ENCODE measurements around the gene ADCY6.
A peak's percentile ranks its signal among the peaks of the same experiment; 100 is the strongest.

Gene ADCY6

GRCh38 chr12:48815126-48816110 lies 26.5 kb upstream of the ADCY6 start:
- no peak for DNase-seq

- peak; percentile 73 for DNase-seq
These were observed 25.6 kb upstream of the ADCY6 start for GRCh38 chr12:48814262-48815125.

- no peak for DNase-seq
These were observed 24.8 kb upstream of the ADCY6 start for GRCh38 chr12:48813465-48814261.

GRCh38 chr12:48812389-48812788 lies 23.5 kb upstream of the ADCY6 start:
- no peak for DNase-seq

- DNase-seq, result no peak
These were observed 22.7 kb upstream of the ADCY6 start for GRCh38 chr12:48811437-48812090.

- no peak for DNase-seq
These were observed 22.1 kb upstream of the ADCY6 start for GRCh38 chr12:48810903-48811431.

GRCh38 chr12:48807981-48808380 lies 19.1 kb upstream of the ADCY6 start:
- DNase-seq, result no peak

- no peak for DNase-seq
These were observed 14.8 kb upstream of the ADCY6 start for GRCh38 chr12:48803675-48804074.

GRCh38 chr12:48800971-48801370 lies 12.1 kb upstream of the ADCY6 start:
- no peak for DNase-seq

- no peak for DNase-seq
These were observed 11.6 kb upstream of the ADCY6 start for GRCh38 chr12:48800457-48800856.

- no peak for DNase-seq
These were observed 8.1 kb upstream of the ADCY6 start for GRCh38 chr12:48796976-48797375.

GRCh38 chr12:48795550-48796455 lies 6.9 kb upstream of the ADCY6 start:
- DNase-seq, result peak; percentile 44

GRCh38 chr12:48794870-48795269 lies 6.0 kb upstream of the ADCY6 start:
- no peak for DNase-seq

- DNase-seq, result no peak
These were observed 4.8 kb upstream of the ADCY6 start for GRCh38 chr12:48793696-48794095.

- DNase-seq, result no peak
These were observed 1.0 kb upstream of the ADCY6 start for GRCh38 chr12:48789858-48790326.

- no peak for DNase-seq
These were observed 400 bp downstream of the ADCY6 start for GRCh38 chr12:48788524-48788853.

GRCh38 chr12:48787791-48788523 lies 932 bp downstream of the ADCY6 start:
- DNase-seq, result no peak

GRCh38 chr12:48786591-48787544 lies 2.0 kb downstream of the ADCY6 start:
- no peak for DNase-seq

- no peak for DNase-seq
These were observed 5.5 kb downstream of the ADCY6 start for GRCh38 chr12:48783432-48783831.

Measured in activated gamma-delta T cell treated with Interleukin-2 at 50 U/mL for 16 hours (primary cell).